SIG-M5 treated with dmso at 0.1 percent for 504 hours (cell line): Measurements from ENCODE around the gene TTC16.

Experiments
- DNase-seq: peaks from one replicate; lab custom pipeline; 2025; ENCODE audit not compliant: unreplicated experiment; lab: John Stamatoyannopoulos, UW

Gene TTC16

GRCh38 chr9:127715470-127716337 is at the start of gene TTC16, which contains the start of gene PTRH1:
Gene TTC16, plus strand, starts transcription at chr9:127716079. Its CDS starts 67 bp downstream, at chr9:127716146.
Gene PTRH1, minus strand, starts transcription at chr9:127715663. Its CDS starts 24 bp downstream, at chr9:127715639.
- DNase-seq: peak; percentile 90

DNA sequence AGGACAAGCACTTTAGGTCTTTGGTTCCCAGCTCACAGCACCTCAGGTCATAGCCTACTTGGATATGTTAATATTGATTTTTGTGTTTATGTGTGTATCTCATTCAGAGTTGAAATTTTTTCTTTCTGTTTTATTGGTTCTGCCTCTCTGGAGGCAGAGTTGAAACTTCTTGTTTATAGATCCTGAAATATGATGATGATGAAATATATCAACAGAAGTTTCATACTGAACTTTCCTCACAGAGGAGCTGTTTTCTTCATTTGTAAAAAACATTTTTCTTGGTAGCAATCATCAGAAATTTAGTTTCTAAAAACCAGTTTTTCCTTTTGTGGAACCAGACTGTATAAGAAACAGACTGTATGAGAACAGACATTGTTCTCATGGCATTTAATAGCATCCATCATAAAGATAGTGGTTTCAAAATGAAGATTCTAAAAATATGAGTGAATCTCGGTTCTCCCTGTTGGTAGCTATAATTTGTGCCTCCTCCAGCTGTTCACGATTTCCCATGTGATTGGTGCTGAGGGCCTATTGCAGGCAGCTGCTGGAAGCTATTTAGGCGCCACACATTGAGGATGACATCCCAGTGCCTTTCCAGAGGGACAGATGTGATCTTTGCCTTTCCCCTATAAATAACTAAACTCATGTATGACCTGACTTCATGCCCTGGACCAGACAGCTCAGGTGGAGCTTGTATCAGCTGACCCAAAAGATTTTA is 48.6 kb upstream of the TTC16 start:
- DNase-seq: no peak

GRCh38 chr9:127667906-127668305 is 48.0 kb upstream of the TTC16 start:
- no peak for DNase-seq

GRCh38 chr9:127673234-127673633 is 42.6 kb upstream of the TTC16 start:
- DNase-seq: no peak

- no peak for DNase-seq
These were observed 39.2 kb upstream of the TTC16 start for GRCh38 chr9:127676638-127677037.

GRCh38 chr9:127679506-127679905 is 36.4 kb upstream of the TTC16 start:
- no peak for DNase-seq

DNA sequence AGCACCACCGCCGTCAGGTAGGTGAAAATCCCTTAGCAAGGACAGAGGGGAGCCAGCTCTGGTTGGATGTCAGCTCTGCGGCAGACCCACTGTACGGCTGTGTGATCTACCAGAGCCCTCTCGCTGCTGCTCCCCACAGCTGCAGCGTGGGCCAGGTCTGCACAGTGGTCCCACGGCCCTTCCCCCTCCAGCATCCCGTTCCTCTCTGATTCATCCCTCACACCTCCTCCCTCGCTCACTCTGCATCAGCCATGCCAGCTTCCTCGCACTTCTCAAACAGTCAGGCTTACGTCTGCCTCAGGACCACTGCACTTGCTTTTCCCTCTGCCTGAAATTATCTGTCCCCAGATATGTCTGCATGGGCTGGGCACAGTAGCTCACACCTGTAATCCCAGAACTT is 35.7 kb upstream of the TTC16 start:
- no peak for DNase-seq

DNA sequence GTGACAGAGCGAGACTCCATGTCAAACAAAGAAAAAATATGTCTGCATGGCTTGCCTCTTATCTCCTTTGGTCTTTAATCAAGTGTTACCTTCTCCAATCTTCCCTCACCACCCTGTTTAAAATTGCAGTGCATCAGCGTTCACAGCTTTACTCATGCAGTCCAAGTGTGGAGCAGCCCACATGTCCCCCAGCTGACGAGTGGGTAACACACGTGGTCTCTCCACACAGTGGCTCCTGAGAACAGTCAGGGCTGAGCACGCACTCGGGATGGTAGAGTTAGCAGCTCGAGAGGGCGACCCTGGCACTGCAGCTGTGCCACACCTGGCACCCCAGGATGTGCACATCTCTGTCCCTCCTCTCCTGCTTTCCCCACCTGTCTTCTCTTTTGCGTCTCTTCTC is 35.0 kb upstream of the TTC16 start:
- DNase-seq: no peak

DNA sequence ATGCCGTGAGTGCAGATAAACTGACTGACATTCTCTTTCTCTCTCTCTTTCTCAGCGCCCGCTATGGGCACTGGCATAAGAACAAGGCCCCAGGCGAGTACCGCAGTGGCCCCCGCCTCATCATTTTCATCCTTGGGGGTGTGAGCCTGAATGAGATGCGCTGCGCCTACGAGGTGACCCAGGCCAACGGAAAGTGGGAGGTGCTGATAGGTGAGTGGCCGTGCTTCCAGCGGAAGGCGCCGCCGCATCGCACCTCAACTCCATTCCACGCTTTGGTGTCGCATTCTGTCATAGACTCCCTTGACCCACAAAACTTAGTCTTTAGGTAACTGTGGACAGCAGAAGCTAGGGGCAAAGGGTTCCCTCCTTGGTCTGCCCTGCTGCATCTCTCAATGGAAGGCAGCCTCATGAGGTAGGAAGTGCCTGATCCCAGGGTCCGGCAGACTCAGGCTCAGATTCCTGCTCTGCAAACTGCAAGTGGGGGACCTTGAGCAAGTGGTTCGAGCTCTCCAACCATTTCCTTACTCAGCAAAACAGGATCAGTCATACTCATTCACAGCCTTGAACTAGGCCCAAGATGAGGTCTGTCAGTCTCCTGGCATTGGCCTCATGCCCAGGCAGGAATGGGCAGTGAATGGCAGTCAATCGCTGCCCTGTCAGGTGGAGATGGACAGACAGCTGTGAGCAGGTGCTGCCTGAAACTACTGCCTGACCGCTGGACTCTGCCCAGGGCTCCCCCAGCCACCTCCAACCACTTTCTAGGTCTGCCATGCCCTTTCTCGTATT is 33.3 kb upstream of the TTC16 start:
- DNase-seq: no peak

DNA sequence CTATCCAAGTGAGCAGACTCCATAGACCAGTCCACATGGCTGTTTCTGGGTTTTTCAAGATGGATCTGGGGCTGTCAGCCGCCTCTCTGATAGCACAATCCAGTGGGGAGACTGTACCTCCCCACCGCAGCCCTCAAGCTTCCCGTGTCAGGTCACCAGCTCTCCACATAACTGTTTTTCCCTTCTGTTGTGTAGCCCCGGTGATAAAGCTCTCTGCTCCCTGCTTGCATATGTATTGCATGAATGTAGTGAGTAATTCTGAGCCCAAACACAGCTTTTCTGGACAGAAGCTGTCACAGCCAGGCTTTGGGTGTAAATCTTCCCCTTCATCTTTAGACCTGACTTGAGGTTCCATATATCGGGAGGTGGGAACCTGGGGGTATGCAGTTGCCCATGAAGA is 32.2 kb upstream of the TTC16 start:
- no peak for DNase-seq

DNA sequence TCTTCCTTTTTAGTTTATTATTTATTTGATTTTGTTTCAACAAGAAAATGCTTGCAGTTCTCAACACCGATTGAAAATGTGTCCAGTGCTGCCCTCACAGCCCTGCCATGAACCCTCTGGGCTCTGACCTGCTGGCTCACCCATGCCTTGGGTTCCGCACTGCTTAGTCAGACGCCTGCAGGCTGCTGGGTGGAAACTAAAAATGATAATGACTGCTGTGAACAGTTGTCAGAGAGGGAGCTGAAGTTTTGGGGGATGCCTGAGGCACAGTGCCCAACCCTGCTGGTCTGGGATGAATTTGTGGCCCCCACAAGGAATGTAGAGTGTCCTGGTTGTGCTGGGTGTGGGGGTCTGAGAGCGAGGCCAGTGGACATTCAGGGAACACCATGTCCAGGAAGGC is 31.3 kb upstream of the TTC16 start:
- DNase-seq: no peak

- DNase-seq: no peak
These were observed 29.2 kb upstream of the TTC16 start for GRCh38 chr9:127686461-127687393.

GRCh38 chr9:127689329-127690000 is 26.4 kb upstream of the TTC16 start:
- DNase-seq: no peak

GRCh38 chr9:127690735-127691134 is 25.1 kb upstream of the TTC16 start:
- no peak for DNase-seq

GRCh38 chr9:127692071-127692470 is 23.8 kb upstream of the TTC16 start:
- no peak for DNase-seq

GRCh38 chr9:127693143-127693542 is 22.7 kb upstream of the TTC16 start:
- no peak for DNase-seq

- DNase-seq: no peak
These were observed 22.2 kb upstream of the TTC16 start for GRCh38 chr9:127693697-127694096.

DNA sequence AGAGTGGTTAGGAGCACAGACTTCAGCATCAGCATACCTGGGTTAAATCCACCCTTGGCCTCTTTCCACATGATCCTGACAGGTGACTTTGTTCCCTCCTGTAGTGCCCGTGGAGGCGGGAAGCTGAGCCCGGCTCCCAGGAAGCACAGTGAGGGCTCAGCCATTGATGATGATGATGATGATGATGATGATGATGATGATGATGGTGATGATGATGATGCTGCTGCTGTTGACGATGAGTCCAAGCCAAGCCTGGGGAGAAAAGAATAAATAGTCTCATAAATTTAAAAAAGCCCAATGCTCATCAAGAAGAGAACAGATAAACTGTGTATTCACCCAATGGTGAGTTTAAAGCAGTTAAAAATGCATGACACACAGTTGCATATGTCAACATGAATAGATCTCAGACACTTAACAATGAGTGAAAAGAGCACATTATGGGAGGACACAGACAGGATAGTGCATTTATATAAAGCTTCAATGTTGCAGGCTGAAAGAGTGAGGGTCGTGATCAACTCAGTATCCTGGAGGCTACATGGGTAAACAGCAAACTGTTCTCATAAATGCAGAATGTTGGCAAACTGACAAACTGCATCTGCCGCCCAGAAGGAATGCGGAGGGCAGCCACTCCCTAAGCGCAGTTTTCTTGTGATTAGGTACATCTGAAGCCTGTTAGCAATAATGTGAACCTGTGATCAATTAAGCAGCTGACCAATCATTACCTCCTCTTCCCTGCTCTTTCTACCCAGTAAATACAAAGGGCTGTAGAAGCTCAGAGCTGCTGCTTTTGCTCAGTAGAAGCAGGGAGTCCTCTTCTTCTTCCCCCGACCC is 20.8 kb upstream of the TTC16 start:
- no peak for DNase-seq

- no peak for DNase-seq
These were observed 18.3 kb upstream of the TTC16 start for GRCh38 chr9:127697575-127697974.
